Coronary artery (tissue), 2 donors: ENCODE data around the gene DCAF4.
A peak's percentile ranks its signal among the peaks of the same experiment; 100 is the strongest.
"Not testable (repeated sequence)": the region's sequence is repeated elsewhere in the genome, so short reads cannot be mapped to it uniquely, and the experiment has no call there.

Source experiments
- DNase-seq: peaks from one replicate; pipeline ENCODE4 v3.0.0-alpha.2; 2017; ENCODE audit warnings: low spot score
- H3K27ac ChIP-seq, 2 donors: fragments of 200-600 bp; sonication (generic); one replicate each; pipeline ENCODE4 v1.5.1; 2016 to 2019
- H3K4me3 ChIP-seq: fragments of 200-600 bp; sonication (generic); 2 replicates; pipeline ENCODE4 v1.5.1; 2016; ENCODE audit warnings: mild to moderate bottlenecking, moderate library complexity
- TF ChIP-seq, protein P1 (sequence below): fragments of 200-600 bp; sonication (generic); IDR thresholded peaks from one replicate; pipeline ENCODE4 v1.5.1; 2019; ENCODE audit warnings: antibody characterized with exemption

The DCAF4 gene

DNA sequence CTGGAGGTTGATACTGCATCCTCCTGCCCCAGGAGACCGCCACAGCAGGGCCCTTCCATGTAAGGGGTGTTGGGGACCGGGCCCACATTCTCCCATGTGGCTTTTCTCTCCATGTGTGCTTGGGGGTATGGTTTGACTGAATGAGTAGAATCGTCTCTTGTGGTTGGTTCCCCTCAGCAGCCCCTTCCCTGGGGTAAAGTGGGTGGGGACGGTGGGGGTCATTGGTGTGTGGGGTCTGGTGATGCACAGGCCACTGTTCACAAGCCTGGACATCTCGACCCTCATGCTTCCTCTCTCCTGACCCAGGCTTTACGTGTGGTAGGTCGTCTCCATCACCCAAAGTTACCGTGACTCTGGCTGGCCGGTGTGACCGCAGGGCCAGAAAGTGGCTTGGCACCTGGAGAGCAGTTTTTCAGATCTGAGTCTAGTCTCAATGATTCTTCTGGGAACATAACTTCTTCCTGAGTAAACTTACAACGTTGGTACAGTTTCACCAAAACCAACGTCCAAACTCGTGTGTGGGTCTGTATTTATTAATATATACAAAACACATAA lies 17.7 kb downstream of the DCAF4 start:
- no peak for DNase-seq
- TF ChIP-seq, protein P1, sequence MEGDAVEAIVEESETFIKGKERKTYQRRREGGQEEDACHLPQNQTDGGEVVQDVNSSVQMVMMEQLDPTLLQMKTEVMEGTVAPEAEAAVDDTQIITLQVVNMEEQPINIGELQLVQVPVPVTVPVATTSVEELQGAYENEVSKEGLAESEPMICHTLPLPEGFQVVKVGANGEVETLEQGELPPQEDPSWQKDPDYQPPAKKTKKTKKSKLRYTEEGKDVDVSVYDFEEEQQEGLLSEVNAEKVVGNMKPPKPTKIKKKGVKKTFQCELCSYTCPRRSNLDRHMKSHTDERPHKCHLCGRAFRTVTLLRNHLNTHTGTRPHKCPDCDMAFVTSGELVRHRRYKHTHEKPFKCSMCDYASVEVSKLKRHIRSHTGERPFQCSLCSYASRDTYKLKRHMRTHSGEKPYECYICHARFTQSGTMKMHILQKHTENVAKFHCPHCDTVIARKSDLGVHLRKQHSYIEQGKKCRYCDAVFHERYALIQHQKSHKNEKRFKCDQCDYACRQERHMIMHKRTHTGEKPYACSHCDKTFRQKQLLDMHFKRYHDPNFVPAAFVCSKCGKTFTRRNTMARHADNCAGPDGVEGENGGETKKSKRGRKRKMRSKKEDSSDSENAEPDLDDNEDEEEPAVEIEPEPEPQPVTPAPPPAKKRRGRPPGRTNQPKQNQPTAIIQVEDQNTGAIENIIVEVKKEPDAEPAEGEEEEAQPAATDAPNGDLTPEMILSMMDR = no peak
- Histone ChIP-seq H3K27ac (no peak overlapping the region), H3K4me3 (no peak overlapping the region)

DNA sequence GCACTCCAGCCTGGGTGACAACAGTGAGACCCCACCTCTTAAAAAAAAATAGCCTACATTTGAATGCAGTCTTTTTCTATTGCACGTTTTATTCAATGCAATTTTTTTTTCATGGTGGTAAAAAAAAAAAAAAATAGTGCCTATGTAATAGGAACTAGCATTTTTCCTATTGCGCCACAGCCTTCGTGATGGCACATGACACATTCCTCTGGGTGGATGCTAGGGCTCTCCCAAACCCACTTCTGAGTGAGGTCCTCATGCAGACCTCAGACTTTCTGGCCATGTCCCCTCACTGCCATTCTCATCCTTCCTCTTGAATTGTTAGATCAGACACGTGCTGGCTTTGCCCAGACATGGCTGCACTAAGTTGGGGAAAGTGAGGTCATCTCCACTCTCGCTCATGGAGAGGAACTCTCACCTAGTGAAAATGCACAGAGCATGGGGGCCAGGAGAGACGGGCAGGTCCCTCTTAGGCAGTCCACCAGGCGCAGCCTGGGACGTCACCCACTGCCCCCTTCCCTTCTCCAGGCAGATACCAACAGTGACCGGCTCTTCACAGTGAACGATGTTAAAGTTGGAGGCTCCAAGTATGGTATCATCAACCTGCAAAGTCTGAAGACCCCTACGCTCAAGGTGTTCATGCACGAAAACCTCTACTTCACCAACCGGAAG lies 19.2 kb downstream of the DCAF4 start:
- no peak overlapping the region for H3K4me3 ChIP-seq
- DNase-seq = no peak
- no peak overlapping the region for H3K27ac ChIP-seq
- TF ChIP-seq, protein P1 = no peak

DNA sequence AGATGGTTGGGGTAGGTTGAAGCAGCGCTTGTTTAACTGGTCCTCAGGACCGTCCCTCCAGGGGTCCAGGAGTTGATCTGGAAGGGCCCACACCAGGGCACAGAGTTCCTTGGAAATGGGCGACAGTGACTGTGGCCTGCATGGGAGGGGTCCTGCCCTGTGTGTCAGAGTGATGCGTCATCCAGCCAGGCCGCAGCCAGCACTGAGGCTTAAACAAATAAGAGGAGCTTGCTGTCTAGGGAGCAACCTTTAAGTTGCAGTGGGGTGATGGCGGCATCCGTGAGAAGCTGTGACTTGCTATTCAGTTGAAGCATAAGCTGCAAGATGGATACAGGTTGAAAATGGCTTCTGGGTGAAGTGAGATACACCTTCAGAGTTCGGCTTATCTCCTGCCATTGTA lies 20.2 kb downstream of the DCAF4 start:
- H3K4me3 ChIP-seq = no peak overlapping the region
- no peak overlapping the region for H3K27ac ChIP-seq
- no peak for DNase-seq
- TF ChIP-seq, protein P1 = no peak

DNA sequence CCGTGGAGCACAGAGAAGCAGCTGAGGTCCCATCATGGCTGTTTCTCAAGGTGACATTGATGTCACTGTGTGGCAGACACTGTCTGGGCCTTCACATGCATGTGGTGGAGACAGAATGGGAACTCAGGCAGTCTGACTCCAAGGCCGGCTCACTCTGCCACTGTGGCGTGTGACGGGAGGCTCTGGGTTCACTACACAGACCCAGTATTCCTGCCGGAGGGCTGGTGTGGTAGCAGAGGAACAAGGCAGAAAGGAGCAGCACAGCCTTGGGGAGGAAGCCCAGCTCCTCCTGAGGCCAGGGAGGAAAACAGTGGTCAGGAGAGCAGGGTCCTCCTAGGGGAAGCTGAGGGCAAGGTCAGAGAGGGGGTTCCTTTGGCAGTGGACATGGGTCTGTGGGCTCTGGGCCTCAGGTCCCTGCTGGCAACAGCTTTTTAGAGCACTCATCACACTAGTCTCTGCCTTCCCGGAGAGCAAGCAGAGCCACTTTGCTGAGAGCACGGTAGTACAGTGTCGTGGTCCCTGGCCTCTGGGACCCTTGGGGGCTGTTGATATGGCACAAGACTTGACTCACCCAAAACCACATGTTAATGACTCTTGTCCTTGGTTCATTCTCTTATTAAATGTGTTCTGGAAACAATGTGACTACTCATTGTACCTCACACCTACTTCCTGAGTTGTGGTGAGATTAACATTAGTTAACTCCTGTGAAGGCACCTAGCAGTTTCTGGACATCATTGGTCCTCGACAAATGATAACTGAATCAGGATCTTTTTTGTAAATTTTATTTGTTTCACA lies 21.3 kb downstream of the DCAF4 start:
- H3K4me3 ChIP-seq = no peak overlapping the region
- TF ChIP-seq, protein P1 = no peak
- H3K27ac ChIP-seq = no peak overlapping the region
- no peak for DNase-seq

DNA sequence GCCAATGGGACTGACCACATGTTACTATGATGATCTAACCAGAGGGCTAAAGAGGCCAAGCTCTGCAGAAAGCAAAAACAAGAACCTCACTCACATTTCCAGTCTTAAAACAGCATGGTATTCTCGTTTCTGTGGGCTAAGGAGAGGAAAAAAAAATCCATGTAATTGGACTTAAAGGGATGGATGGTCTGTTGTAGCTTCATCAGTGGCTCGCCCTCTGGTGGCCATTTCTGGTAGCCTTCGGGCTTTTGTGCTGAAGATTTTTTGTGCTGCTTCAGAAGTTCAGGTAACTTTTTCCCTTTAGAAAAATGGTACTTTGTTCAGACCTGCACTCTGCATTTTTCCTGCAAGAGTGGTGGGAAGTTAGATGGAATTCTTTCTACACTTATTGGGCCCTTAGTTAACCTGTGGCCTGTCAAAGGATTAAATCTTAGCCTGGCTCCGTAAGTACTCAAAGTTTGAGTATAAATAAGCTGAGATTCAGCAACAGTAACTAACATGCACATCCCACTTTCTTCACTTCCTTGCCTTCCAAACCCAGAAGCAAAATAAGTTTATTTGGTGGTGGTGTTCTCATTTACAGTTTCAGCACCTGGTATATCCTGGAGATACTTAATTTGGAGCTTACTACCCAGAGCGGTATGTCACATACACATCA lies 22.3 kb downstream of the DCAF4 start:
- DNase-seq = no peak
- H3K4me3 ChIP-seq = no peak overlapping the region
- no peak overlapping the region for H3K27ac ChIP-seq
- TF ChIP-seq, protein P1 = peak; percentile 56

DNA sequence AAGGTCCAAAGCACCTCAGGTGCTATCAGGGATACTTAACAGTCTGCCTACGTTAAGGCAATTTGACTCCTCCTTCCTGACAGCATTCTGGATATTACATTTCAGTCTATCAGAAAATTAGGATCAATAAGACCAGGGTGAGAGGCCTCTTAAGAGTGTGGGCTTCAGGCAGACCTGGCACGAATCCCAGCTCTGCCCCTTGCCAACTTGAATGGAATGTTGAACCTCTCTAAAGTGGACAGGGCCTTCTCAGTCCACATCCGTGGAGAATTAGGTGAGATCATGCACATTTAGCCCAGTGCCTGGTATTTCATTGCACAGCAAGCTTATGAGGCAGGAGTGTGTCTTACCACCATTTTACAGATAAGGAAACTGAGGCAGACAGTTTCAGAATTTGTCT lies 25.9 kb downstream of the DCAF4 start:
- Histone ChIP-seq H3K27ac (no peak overlapping the region), H3K4me3 (no peak overlapping the region)
- TF ChIP-seq, protein P1 = no peak
- DNase-seq = no peak

DNA sequence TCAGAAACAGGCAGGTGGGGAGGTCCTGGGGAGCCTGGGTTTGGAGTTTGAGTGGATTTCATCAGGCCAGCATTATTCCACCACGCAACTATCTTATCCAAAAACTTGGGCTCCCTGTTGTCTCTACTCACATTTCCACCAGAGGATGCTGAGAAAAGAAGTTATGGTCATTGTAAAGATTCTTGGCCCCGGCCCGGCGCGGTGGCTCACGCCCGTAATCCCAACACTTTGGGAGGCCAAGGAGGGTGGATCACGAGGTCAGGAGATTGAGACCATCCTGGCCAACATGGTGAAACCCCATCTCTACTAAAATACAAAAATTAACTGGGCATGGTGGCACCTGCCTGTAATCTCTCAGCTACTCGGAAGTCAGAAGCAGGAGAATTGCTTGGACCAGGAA lies 30.5 kb downstream of the DCAF4 start:
- H3K4me3 ChIP-seq = not testable (repeated sequence)

More for the DNA sequence above, 30.5 kb downstream of the DCAF4 start:
- DNase-seq, H3K27ac ChIP-seq: not testable (repeated sequence)
